ENCODE data around the gene MMP19. TPM values are rescaled to one million over a fixed set of nuclear protein-coding genes. Genes with fewer than 3 reads are reported as not detected.

The MMP19 gene, protein sequence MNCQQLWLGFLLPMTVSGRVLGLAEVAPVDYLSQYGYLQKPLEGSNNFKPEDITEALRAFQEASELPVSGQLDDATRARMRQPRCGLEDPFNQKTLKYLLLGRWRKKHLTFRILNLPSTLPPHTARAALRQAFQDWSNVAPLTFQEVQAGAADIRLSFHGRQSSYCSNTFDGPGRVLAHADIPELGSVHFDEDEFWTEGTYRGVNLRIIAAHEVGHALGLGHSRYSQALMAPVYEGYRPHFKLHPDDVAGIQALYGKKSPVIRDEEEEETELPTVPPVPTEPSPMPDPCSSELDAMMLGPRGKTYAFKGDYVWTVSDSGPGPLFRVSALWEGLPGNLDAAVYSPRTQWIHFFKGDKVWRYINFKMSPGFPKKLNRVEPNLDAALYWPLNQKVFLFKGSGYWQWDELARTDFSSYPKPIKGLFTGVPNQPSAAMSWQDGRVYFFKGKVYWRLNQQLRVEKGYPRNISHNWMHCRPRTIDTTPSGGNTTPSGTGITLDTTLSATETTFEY
- total RNA-seq, result 10 to 100 TPM in 1 of 9 donors, 1 to 10 TPM in 7, under 1 TPM in 1; 0.48 to 16.1 (median 2.8) TPM
- polyA plus RNA-seq, result 1 to 10 TPM; 1.5 to 4.7 TPM
- long read RNA-seq, donor 1, partial matches to known transcripts, result 0 of 1 reads
- long read RNA-seq, donor 1, other reads (novel, unspliced or antisense), result 1 of 1 reads
- long read RNA-seq, donor 2, partial matches to known transcripts, result 0 of 3 reads
- long read RNA-seq, donor 2, other reads (novel, unspliced or antisense), result 0 of 3 reads
- long read RNA-seq, donor 3, partial matches to known transcripts, result 0 of 1 reads
- long read RNA-seq, donor 3, other reads (novel, unspliced or antisense), result 1 of 1 reads

DNA sequence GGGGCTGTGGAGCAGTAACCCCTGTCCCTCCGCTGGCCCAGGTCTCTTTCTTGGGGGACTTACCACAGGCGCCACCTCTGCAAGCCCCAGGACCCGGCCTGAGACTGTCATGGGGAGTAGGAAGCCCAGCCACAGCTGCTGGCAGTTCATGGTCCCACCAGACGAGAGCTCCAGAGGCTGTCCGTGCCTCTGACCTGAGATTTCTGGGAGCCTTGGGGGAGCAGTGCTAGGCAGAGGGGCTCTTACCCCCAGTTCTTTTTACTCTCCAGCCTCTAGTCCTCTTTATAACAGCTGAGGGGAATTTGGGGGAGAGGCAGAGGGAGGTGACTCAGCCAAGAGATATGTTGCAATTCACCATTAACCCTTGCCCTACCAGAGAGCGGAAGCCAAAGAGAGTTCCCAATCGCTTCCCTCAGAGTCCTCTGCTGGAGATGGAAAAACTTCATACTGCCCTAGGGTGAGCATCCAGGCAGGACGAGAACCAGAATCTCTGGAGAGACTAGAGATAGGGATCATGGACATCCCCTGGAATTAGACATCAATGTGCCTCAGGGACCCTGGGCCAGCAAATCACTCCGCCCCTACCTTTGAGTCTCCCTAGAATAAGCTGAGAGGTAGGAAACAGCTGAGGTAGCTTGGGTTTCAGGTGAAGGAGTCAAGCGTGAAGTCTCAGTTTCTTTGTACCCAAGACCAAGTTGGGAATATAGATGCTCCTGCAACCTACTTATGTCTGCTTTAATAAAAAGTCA lies at the start of gene MMP19:
MMP19 (minus strand) TSS at position 256 of the 749 bp plus-strand sequence; CDS start at position 150, 106 bp downstream.
- intact Hi-C loops (cut with DNase I), result no loop called here
- WGBS, 4 donors, result 52 to 66% (median 56%) methylated on average over 7 to 10 of the region's 10 CpGs
- Histone ChIP-seq H3K27me3 (no peaks in the 10 kb centered on the region), H3K9me3 (no peaks in the 10 kb centered on the region), H3K4me1 (peaks cover 0 to 43% (median 5%) of the 10 kb centered on the region in 12 donors), H3K36me3 (peaks cover 0 to 3% (median 0%) of the 10 kb centered on the region in 9 donors), H3K27ac (peak within 1 kb of the TSS in 9 of 12 donors; percentile 9 to 73 (median 43)), H3K4me3 (peak within 1 kb of the TSS in 11 of 12 donors; percentile 22 to 67 (median 45))
- DNase-seq, result no peak
- no peak for TF ChIP-seq POLR2A (IDR thresholded peaks at IDR 0.05)
- TF ChIP-seq, protein P1, sequence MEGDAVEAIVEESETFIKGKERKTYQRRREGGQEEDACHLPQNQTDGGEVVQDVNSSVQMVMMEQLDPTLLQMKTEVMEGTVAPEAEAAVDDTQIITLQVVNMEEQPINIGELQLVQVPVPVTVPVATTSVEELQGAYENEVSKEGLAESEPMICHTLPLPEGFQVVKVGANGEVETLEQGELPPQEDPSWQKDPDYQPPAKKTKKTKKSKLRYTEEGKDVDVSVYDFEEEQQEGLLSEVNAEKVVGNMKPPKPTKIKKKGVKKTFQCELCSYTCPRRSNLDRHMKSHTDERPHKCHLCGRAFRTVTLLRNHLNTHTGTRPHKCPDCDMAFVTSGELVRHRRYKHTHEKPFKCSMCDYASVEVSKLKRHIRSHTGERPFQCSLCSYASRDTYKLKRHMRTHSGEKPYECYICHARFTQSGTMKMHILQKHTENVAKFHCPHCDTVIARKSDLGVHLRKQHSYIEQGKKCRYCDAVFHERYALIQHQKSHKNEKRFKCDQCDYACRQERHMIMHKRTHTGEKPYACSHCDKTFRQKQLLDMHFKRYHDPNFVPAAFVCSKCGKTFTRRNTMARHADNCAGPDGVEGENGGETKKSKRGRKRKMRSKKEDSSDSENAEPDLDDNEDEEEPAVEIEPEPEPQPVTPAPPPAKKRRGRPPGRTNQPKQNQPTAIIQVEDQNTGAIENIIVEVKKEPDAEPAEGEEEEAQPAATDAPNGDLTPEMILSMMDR (IDR thresholded peaks at IDR 0.05), result no peak
- ATAC-seq, result peak in 3 of 4 donors; percentile 26 to 48 (median 45)

DNA sequence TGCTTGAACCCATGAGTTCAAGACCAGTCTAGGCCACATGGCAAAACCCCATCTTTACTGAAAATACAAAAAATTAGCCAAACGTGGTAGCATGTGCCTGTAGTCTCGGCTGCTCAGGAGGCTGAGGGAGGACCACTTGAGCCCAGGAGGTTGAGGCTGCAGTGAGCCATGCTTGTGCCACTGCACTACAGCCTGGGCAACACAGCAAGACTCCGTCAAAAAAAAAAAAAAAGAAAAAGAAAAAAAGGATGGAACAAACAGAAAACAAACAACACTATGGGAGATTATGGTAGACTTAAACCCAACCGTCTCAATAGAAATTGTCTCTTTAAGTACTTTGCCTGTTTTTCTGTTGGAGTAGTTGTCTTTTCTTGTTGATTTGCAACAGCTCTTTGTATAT lies 48.6 kb upstream of the MMP19 start:
- 73 to 94% (median 93%) methylated on average over 4 of the region's 4 CpGs for WGBS, 4 donors
- H3K4me1 ChIP-seq, result no peaks in the 10 kb centered on the region
- intact Hi-C loops (cut with DNase I), result no loop called here
- no peak for DNase-seq
- H3K9me3 ChIP-seq, result peaks cover 0 to 5% (median 0%) of the 10 kb centered on the region in 12 donors
- H3K27ac ChIP-seq, result no peak overlapping the region
- no peak for TF ChIP-seq POLR2A (IDR thresholded peaks at IDR 0.05)
- TF ChIP-seq, protein P1 (IDR thresholded peaks at IDR 0.05), result no peak
- H3K36me3 ChIP-seq, result no peaks in the 10 kb centered on the region
- no peak overlapping the region for H3K4me3 ChIP-seq
- no peaks in the 10 kb centered on the region for H3K27me3 ChIP-seq
- no peak for ATAC-seq

DNA sequence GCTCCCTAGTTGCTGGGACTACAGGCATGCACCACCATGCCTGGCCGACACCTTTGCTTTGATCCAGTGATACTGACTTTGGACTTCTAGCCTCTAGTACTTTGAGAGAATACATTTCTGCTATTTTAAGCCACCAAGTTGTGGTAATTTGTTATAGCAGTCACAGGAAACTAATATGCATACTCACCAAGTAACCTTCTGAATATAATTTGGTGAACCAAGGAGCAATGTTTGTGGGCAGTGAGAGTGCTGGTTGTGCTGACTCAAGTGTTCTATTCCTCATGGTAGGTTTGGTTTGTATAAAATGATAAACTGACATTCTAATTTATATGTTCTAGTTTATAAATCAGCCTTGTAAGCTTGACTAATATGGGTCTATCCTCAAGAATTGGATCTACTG lies 42.4 kb upstream of the MMP19 start:
- no peak for ATAC-seq
- no peak overlapping the region for H3K4me3 ChIP-seq
- no peak overlapping the region for H3K27ac ChIP-seq
- no peaks in the 10 kb centered on the region for H3K27me3 ChIP-seq
- 75 to 92% (median 78%) methylated on average over 1 of the region's 1 CpG for WGBS, 4 donors
- intact Hi-C loops (cut with DNase I), result no loop called here
- H3K9me3 ChIP-seq, result no peaks in the 10 kb centered on the region
- H3K4me1 ChIP-seq, result no peaks in the 10 kb centered on the region
- TF ChIP-seq, protein P1 (IDR thresholded peaks at IDR 0.05), result no peak
- TF ChIP-seq POLR2A (IDR thresholded peaks at IDR 0.05), result no peak
- no peaks in the 10 kb centered on the region for H3K36me3 ChIP-seq
- DNase-seq, result no peak
